HG03095 (cell line): ENCODE data around the gene EOGT.

ENCODE experiments used
- ATAC-seq: cut with Tn5 transposase; IDR thresholded peaks from one replicate; pipeline ENCODE4 v1.9.1; 2021; ENCODE audit warnings: moderate library complexity; ENCODE audit not compliant: unreplicated experiment

EOGT gene

GRCh38 chr3:69009559-69010410 lies 3.7 kb downstream of the EOGT start:
- ATAC-seq, result no peak

GRCh38 chr3:69008980-69009379 lies 4.5 kb downstream of the EOGT start:
- no peak for ATAC-seq

GRCh38 chr3:69005791-69006482 lies 7.5 kb downstream of the EOGT start:
- no peak for ATAC-seq

- no peak for ATAC-seq
Observed at GRCh38 chr3:69005071-69005790, 8.3 kb downstream of the EOGT start.

- no peak for ATAC-seq
Observed at GRCh38 chr3:69004138-69004537, 9.3 kb downstream of the EOGT start.

GRCh38 chr3:68999605-69000004 lies 13.9 kb downstream of the EOGT start:
- no peak for ATAC-seq

- ATAC-seq, result no peak
Observed at GRCh38 chr3:68999158-68999557, 14.3 kb downstream of the EOGT start.

- ATAC-seq, result no peak
Observed at GRCh38 chr3:68997887-68998286, 15.6 kb downstream of the EOGT start.

- no peak for ATAC-seq
Observed at GRCh38 chr3:68996356-68996995, 17.0 kb downstream of the EOGT start.

GRCh38 chr3:68988740-68989139 lies 24.7 kb downstream of the EOGT start:
- ATAC-seq, result no peak

GRCh38 chr3:68987322-68987721 lies 26.2 kb downstream of the EOGT start:
- no peak for ATAC-seq

GRCh38 chr3:68986496-68987208 lies 26.8 kb downstream of the EOGT start:
- no peak for ATAC-seq

- ATAC-seq, result no peak
Observed at GRCh38 chr3:68985146-68985790, 28.2 kb downstream of the EOGT start.

GRCh38 chr3:68984011-68984530 lies 29.4 kb downstream of the EOGT start:
- ATAC-seq, result no peak

GRCh38 chr3:68977486-68978167 lies 35.9 kb downstream of the EOGT start:
- ATAC-seq, result no peak

GRCh38 chr3:68974711-68975110 lies 38.8 kb downstream of the EOGT start:
- no peak for ATAC-seq

- ATAC-seq, result no peak
Observed at GRCh38 chr3:68973639-68974038, 39.8 kb downstream of the EOGT start.

GRCh38 chr3:68972358-68972979 lies 41.0 kb downstream of the EOGT start:
- ATAC-seq, result no peak

- no peak for ATAC-seq
Observed at GRCh38 chr3:68964694-68965093, 48.8 kb downstream of the EOGT start.
